HUDEP-2 (cell line): ENCODE data around the gene RHOB.
A peak's percentile ranks its signal among the peaks of the same experiment; 100 is the strongest.
"Not testable (repeated sequence)": the region's sequence is repeated elsewhere in the genome, so short reads cannot be mapped to it uniquely, and the experiment has no call there.

Source experiments
- DNase-seq, 76 experiments: peaks; one replicate each; lab custom pipeline; 2025; ENCODE audit not compliant: unreplicated experiment in 76 of 76; lab: John Stamatoyannopoulos, UW

Gene RHOB

GRCh38 chr2:20488782-20489181 is 41.9 kb downstream of the RHOB start:
- no peak for DNase-seq

- DNase-seq, result no peak
These were observed 43.7 kb downstream of the RHOB start for GRCh38 chr2:20490300-20491181.

GRCh38 chr2:20491739-20492531 is 45.1 kb downstream of the RHOB start:
- peak in 5 of 76 experiments; percentile 4 to 17 (median 9) for DNase-seq

GRCh38 chr2:20493095-20493494 is 46.2 kb downstream of the RHOB start:
- not testable (repeated sequence) for DNase-seq

- DNase-seq, result no peak
These were observed 47.4 kb downstream of the RHOB start for GRCh38 chr2:20494241-20494640.

- no peak for DNase-seq
These were observed 49.4 kb downstream of the RHOB start for GRCh38 chr2:20496076-20496872.

GRCh38 chr2:20496942-20497341 is 50.1 kb downstream of the RHOB start:
- no peak for DNase-seq
